ENCODE results near the gene RAB26. TPM values are rescaled to one million over a fixed set of nuclear protein-coding genes. Genes with fewer than 3 reads are reported as not detected.
A peak's percentile ranks its signal among the peaks of the same experiment; 100 is the strongest.

The RAB26 gene
- total RNA-seq, 1 donor from 2014 or later = 0.98 TPM

- Mint-ChIP-seq H3K36me3 (ENCODE audit: low read depth) (no peaks in the 10 kb centered on the region), H3K4me1 (peaks cover 14% of the 10 kb centered on the region), H3K27ac (ENCODE audit: unreplicated experiment) (no peak overlapping the region), H3K9me3 (no peaks in the 10 kb centered on the region), H3K4me3 (peak overlapping the region; percentile 73), H3K27me3 (ENCODE audit: low read depth) (peaks cover 20% of the 10 kb centered on the region)
- DNase-seq (ENCODE audit: low read depth, low spot score) = no peak
- peak; percentile 61 for TF ChIP-seq CTCF (conservative IDR thresholded peaks at IDR 0.05)
These were observed 46.5 kb downstream of the RAB26 start for GRCh38 chr16:2194852-2195321.

DNA sequence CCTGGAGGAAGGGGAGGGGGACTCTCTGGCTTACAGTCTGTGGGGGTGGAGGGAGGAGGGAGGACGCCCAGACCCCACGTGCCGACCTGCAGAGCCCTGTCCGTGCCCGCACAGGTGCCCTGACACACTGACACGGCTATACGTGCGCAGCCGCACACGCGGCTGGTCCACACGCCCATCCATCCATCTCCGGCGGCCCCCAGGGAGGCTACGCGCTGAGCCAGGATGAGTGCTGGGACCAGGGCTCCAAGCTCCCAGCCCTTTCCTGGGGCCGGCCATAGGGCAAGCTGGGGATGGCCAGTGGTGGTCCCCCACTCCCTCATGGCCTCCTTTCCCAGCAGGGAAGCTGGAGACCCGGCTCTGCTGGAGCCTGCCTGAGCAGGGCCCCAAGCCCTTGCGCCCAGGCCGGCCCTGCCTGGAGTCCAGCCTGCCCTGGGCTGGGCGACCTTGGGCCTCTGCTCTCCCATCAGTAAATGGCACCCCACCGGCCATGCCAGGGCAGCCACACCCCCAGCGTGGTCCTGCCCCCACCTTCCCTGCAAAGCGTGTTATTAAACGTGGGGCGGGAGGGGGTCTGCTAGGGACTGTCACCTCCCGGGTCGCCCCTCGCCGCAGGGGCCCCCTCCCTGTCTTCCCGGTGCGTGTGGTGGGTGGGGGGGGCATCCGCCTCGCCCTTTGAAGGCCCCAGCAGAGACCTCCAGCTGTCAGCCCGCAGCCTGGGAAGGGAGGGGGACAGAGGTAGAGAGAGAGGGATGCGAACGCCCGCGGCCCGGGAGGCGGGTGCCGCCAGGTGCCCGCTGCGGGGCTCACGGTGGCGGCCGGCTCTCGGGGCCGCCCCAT lies 47.1 kb downstream of the RAB26 start:
- DNase-seq (ENCODE audit: low read depth, low spot score) = no peak
- no peaks in the 10 kb centered on the region for H3K9me3 Mint-ChIP-seq
- H3K4me3 Mint-ChIP-seq = peak overlapping the region; percentile 73
- H3K27me3 Mint-ChIP-seq (ENCODE audit: low read depth) = peaks cover 26% of the 10 kb centered on the region
- H3K4me1 Mint-ChIP-seq = peaks cover 14% of the 10 kb centered on the region
- TF ChIP-seq CTCF (conservative IDR thresholded peaks at IDR 0.05) = no peak
- H3K27ac Mint-ChIP-seq (ENCODE audit: unreplicated experiment) = no peak overlapping the region
- H3K36me3 Mint-ChIP-seq (ENCODE audit: low read depth) = no peaks in the 10 kb centered on the region

- DNase-seq (ENCODE audit: low read depth, low spot score) = no peak
- Mint-ChIP-seq H3K4me1 (peaks cover 14% of the 10 kb centered on the region), H3K27me3 (ENCODE audit: low read depth) (peaks cover 29% of the 10 kb centered on the region), H3K27ac (ENCODE audit: unreplicated experiment) (peak within 1 kb of the TSS; percentile 71), H3K9me3 (no peaks in the 10 kb centered on the region), H3K4me3 (peak within 1 kb of the TSS; percentile 81), H3K36me3 (ENCODE audit: low read depth) (no peaks in the 10 kb centered on the region)
- no peak for TF ChIP-seq CTCF (conservative IDR thresholded peaks at IDR 0.05)
These were observed 47.9 kb downstream of the RAB26 start, which contains the start of gene CASKIN1 for GRCh38 chr16:2196162-2196980. Gene CASKIN1 (minus strand): TSS chr16:2196605. CDS start chr16:2196432, 173 bp downstream.

GRCh38 chr16:2196981-2197511 lies 48.6 kb downstream of the RAB26 start:
- no peak overlapping the region for H3K27ac Mint-ChIP-seq (ENCODE audit: unreplicated experiment)
- H3K36me3 Mint-ChIP-seq (ENCODE audit: low read depth) = no peaks in the 10 kb centered on the region
- H3K4me1 Mint-ChIP-seq = peaks cover 10% of the 10 kb centered on the region
- peak overlapping the region; percentile 81 for H3K4me3 Mint-ChIP-seq
- no peak for DNase-seq (ENCODE audit: low read depth, low spot score)
- peaks cover 29% of the 10 kb centered on the region for H3K27me3 Mint-ChIP-seq (ENCODE audit: low read depth)
- no peak for TF ChIP-seq CTCF (conservative IDR thresholded peaks at IDR 0.05)
- no peaks in the 10 kb centered on the region for H3K9me3 Mint-ChIP-seq

DNA sequence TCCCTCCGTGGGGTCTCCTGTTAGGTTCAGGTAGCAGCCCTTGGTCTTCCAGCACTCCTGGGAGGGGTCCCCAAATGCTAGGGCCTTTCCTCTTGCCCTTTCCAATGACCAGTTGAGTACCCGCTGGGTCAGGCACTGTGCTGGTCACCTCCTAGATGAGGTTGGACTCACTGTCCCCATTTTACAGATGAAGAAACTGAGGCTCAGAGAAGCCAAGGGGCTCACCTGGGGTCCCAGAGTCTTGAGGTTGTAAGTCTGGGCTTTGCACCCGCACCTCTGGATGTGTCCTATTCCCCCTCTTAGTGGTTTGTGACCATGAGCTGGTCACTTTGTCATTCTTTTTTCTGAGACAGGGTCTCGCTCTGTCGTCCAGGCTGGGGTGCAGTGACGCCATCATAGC lies 49.3 kb downstream of the RAB26 start:
- no peak overlapping the region for H3K27ac Mint-ChIP-seq (ENCODE audit: unreplicated experiment)
- no peak for DNase-seq (ENCODE audit: low read depth, low spot score)
- H3K27me3 Mint-ChIP-seq (ENCODE audit: low read depth) = peaks cover 31% of the 10 kb centered on the region
- H3K4me3 Mint-ChIP-seq = peak overlapping the region; percentile 81
- H3K4me1 Mint-ChIP-seq = peaks cover 6% of the 10 kb centered on the region
- no peak for TF ChIP-seq CTCF (conservative IDR thresholded peaks at IDR 0.05)
- no peaks in the 10 kb centered on the region for H3K36me3 Mint-ChIP-seq (ENCODE audit: low read depth)
- H3K9me3 Mint-ChIP-seq = no peaks in the 10 kb centered on the region
